SU-DHL-6 (cell line): ENCODE measurements around the gene CFAP126.
"Not testable (repeated sequence)": the region's sequence is repeated elsewhere in the genome, so short reads cannot be mapped to it uniquely, and the experiment has no call there.

Source experiments
- H2AFZ ChIP-seq: fragments of 200-600 bp; sonication (generic); 2 replicates; pipeline ENCODE4 v1.6.1; 2014; ENCODE audit warnings: low read depth, mild to moderate bottlenecking, moderate library complexity, mixed read lengths, antibody characterized with exemption, low read length; ENCODE audit not compliant: severe bottlenecking
- H3F3A ChIP-seq: fragments of 200-600 bp; shearing (Covaris generic); 2 replicates; pipeline ENCODE4 v1.6.0; 2016; ENCODE audit warnings: antibody characterized with exemption, mild to moderate bottlenecking; ENCODE audit not compliant: insufficient read depth
- H3K27ac ChIP-seq: fragments of 200-600 bp; sonication (generic); 2 replicates; pipeline ENCODE4 v1.5.1; 2016; ENCODE audit warnings: low read depth, mild to moderate bottlenecking, low read length, moderate library complexity, mixed read lengths
- H3K27me3 ChIP-seq: fragments of 200-600 bp; sonication (generic), shearing (Covaris generic); 2 replicates; pipeline ENCODE4 v1.6.0; 2014; ENCODE audit warnings: mild to moderate bottlenecking, low read length
- H3K36me3 ChIP-seq: fragments of 200-600 bp; sonication (generic); 2 replicates; pipeline ENCODE4 v1.6.1; 2014; ENCODE audit warnings: mild to moderate bottlenecking, low read length, mixed read lengths
- H3K4me2 ChIP-seq: fragments of 300-600, 200-600 bp; shearing (Covaris generic), sonication (generic); 2 replicates; pipeline ENCODE4 v1.6.0; 2014; ENCODE audit warnings: low read length, low read depth, mild to moderate bottlenecking; ENCODE audit not compliant: poor library complexity, severe bottlenecking
- H3K4me3 ChIP-seq: fragments of 200-600 bp; sonication (generic); 2 replicates; pipeline ENCODE4 v1.5.1; 2014; ENCODE audit warnings: antibody characterized with exemption, low read length, mild to moderate bottlenecking, mixed read lengths; ENCODE audit not compliant: insufficient read depth, poor library complexity, severe bottlenecking
- H3K79me2 ChIP-seq: fragments of 200-600 bp; sonication (generic); 2 replicates; pipeline ENCODE4 v1.6.1; 2014; ENCODE audit warnings: mild to moderate bottlenecking, low read length, moderate library complexity; ENCODE audit not compliant: insufficient read depth
- H3K9ac ChIP-seq: fragments of 200-600 bp; sonication (generic); 2 replicates; pipeline ENCODE4 v1.7.0; 2014; ENCODE audit warnings: mild to moderate bottlenecking, low read length
- H3K9me2 ChIP-seq: fragments of 200-600 bp; sonication (generic); replicated peaks from 2 replicates; pipeline ENCODE4 v1.6.1; 2014; ENCODE audit warnings: low read length; ENCODE audit not compliant: insufficient read depth
- H3K9me3 ChIP-seq: fragments of 200-600 bp; sonication (generic); 2 replicates; pipeline ENCODE4 v1.6.1; 2014; ENCODE audit warnings: low read length, mixed read lengths; ENCODE audit not compliant: insufficient read depth
- H4K20me1 ChIP-seq: fragments of 200-600 bp; sonication (generic); 2 replicates; pipeline ENCODE4 v1.6.1; 2014; ENCODE audit warnings: low read depth, mild to moderate bottlenecking, antibody characterized with exemption, low read length, moderate library complexity, mixed read lengths
- CTCF ChIP-seq: fragments of 200-600 bp; sonication (generic); IDR thresholded peaks from one replicate; pipeline ENCODE4 v1.5.1; 2017; ENCODE audit warnings: antibody characterized with exemption, mild to moderate bottlenecking, low read length, moderate library complexity; ENCODE audit not compliant: insufficient read depth, poor library complexity, severe bottlenecking
- EZH2phosphoT487 ChIP-seq: fragments of 200-600 bp; sonication (generic), shearing (Covaris generic); conservative IDR thresholded peaks from 2 replicates; pipeline ENCODE4 v1.6.1; 2018; ENCODE audit warnings: mild to moderate bottlenecking, antibody characterized with exemption, low read length, moderate library complexity, mixed read lengths

The CFAP126 gene

GRCh38 chr1:161393151-161393550, 25.5 kb upstream of the CFAP126 start:
- TF ChIP-seq EZH2phosphoT487 (no peak), CTCF (no peak)
- Histone ChIP-seq H3K4me3 (no peak overlapping the region), H2AFZ (no peak overlapping the region), H3K36me3 (no peaks in the 10 kb centered on the region), H3K27ac (no peak overlapping the region), H3K27me3 (no peaks in the 10 kb centered on the region), H4K20me1 (no peaks in the 10 kb centered on the region), H3K9me2 (no peaks in the 10 kb centered on the region), H3K9ac (no peak overlapping the region), H3K4me2 (no peak overlapping the region), H3K9me3 (no peaks in the 10 kb centered on the region), H3F3A (0 out of 2 replicates have a peak, but pooled peaks cover 8% of the 10 kb centered on the region), H3K79me2 (no peaks in the 10 kb centered on the region)

DNA sequence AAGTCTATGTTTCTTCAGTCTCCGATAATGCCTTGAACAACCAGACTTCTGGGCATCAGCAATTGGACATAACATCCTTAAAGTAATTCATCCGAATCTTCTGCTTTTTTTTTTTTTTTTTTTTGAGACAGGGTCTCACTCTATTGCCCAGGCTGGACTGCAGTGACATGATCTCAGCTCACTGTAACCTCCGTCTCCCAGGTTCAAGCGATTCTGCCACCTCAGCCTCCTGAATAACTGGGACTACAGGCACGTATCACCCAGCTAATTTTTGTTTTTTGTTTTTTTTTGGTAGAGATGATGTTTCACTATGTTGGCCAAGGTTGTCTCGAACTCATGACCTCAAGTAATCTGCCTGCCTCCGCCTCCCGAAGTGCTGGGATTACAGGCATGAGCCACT, 23.9 kb upstream of the CFAP126 start:
- Histone ChIP-seq H3K4me3 (no peak overlapping the region), H3K36me3 (no peaks in the 10 kb centered on the region), H3F3A (0 out of 2 replicates have a peak, but pooled peaks cover 8% of the 10 kb centered on the region), H3K79me2 (no peaks in the 10 kb centered on the region), H3K9me3 (no peaks in the 10 kb centered on the region), H3K27me3 (no peaks in the 10 kb centered on the region), H3K9me2 (no peaks in the 10 kb centered on the region), H3K4me2 (no peak overlapping the region), H2AFZ (no peak overlapping the region), H4K20me1 (no peaks in the 10 kb centered on the region), H3K27ac (no peak overlapping the region), H3K9ac (no peak overlapping the region)
- TF ChIP-seq CTCF (no peak), EZH2phosphoT487 (no peak)

GRCh38 chr1:161391136-161391535, 23.5 kb upstream of the CFAP126 start:
- not testable (repeated sequence) for H3K9ac ChIP-seq, H3K36me3 ChIP-seq, H3K9me2 ChIP-seq, H4K20me1 ChIP-seq, H3F3A ChIP-seq, H3K9me3 ChIP-seq, H3K27ac ChIP-seq, H3K27me3 ChIP-seq, H3K4me3 ChIP-seq, H3K79me2 ChIP-seq
- Histone ChIP-seq H2AFZ (peak overlapping the region; percentile 30), H3K4me2 (peak overlapping the region; percentile 60)

GRCh38 chr1:161390559-161390858, 22.8 kb upstream of the CFAP126 start:
- Histone ChIP-seq H2AFZ (peak overlapping the region; percentile 30), H3K4me2 (peak overlapping the region; percentile 60), H3K9me3 (no peaks in the 10 kb centered on the region), H3K79me2 (no peaks in the 10 kb centered on the region), H3K27me3 (no peaks in the 10 kb centered on the region), H3K9ac (peak overlapping the region; percentile 57), H3K4me3 (peak overlapping the region; percentile 46), H3K36me3 (no peaks in the 10 kb centered on the region), H4K20me1 (no peaks in the 10 kb centered on the region), H3F3A (0 out of 2 replicates have a peak, but pooled peaks cover 8% of the 10 kb centered on the region), H3K27ac (no peak overlapping the region), H3K9me2 (no peaks in the 10 kb centered on the region)
- TF ChIP-seq CTCF (no peak), EZH2phosphoT487 (no peak)
